ENCODE results near the gene SH3BP4.

The SH3BP4 gene

GRCh38 chr2:235066895-235067294 is 115.1 kb downstream of the SH3BP4 start:
- peak overlapping the region; percentile 27; the same call in 1 of the 2 replicates for H3K9ac ChIP-seq (ENCODE audit: low read depth, low read length)
- H3K27ac ChIP-seq (ENCODE audit: low read length) = no peak overlapping the region
- H3K9me3 ChIP-seq (ENCODE audit: insufficient read depth, low read depth, low read length) = no peaks in the 10 kb centered on the region
- peaks cover 22% of the 10 kb centered on the region; the same call in 1 of the 2 replicates for H3K4me1 ChIP-seq (ENCODE audit: insufficient read depth, low read length)
- no peak overlapping the region; the same call in 1 of the 2 replicates for H3K4me3 ChIP-seq (ENCODE audit: low read length)
- H3K36me3 ChIP-seq (ENCODE audit: insufficient read depth, low read depth, low read length) = no peaks in the 10 kb centered on the region
- no peaks in the 10 kb centered on the region for H3K27me3 ChIP-seq (ENCODE audit: insufficient read depth, low read length)

GRCh38 chr2:235068701-235069100 is 116.9 kb downstream of the SH3BP4 start:
- H3K9ac ChIP-seq (ENCODE audit: low read depth, low read length) = no peak overlapping the region
- no peak overlapping the region for H3K27ac ChIP-seq (ENCODE audit: low read length)
- peaks cover 22% of the 10 kb centered on the region; the same call in 1 of the 2 replicates for H3K4me1 ChIP-seq (ENCODE audit: insufficient read depth, low read length)

GRCh38 chr2:235070063-235070706 is 118.4 kb downstream of the SH3BP4 start:
- H3K9ac ChIP-seq (ENCODE audit: low read depth, low read length) = peak overlapping the region; percentile 19
- H3K27ac ChIP-seq (ENCODE audit: low read length) = peak overlapping the region; percentile 20
- no peaks in the 10 kb centered on the region for H3K9me3 ChIP-seq (ENCODE audit: insufficient read depth, low read depth, low read length)
- H3K4me3 ChIP-seq (ENCODE audit: low read length) = no peak overlapping the region
- H3K36me3 ChIP-seq (ENCODE audit: insufficient read depth, low read depth, low read length) = no peaks in the 10 kb centered on the region
- H3K27me3 ChIP-seq (ENCODE audit: insufficient read depth, low read length) = no peaks in the 10 kb centered on the region
- H3K4me1 ChIP-seq (ENCODE audit: insufficient read depth, low read length) = peaks cover 17% of the 10 kb centered on the region; the same call in 1 of the 2 replicates

More at GRCh38 chr2:235068701-235069100, 116.9 kb downstream of the SH3BP4 start:
- no peaks in the 10 kb centered on the region for H3K9me3 ChIP-seq (ENCODE audit: insufficient read depth, low read depth, low read length)
- no peak overlapping the region for H3K4me3 ChIP-seq (ENCODE audit: low read length)
- no peaks in the 10 kb centered on the region for H3K27me3 ChIP-seq (ENCODE audit: insufficient read depth, low read length)
- no peaks in the 10 kb centered on the region for H3K36me3 ChIP-seq (ENCODE audit: insufficient read depth, low read depth, low read length)

- Histone ChIP-seq H3K27me3 (ENCODE audit: insufficient read depth, low read length) (no peaks in the 10 kb centered on the region), H3K27ac (ENCODE audit: low read length) (no peak overlapping the region)
Observed at GRCh38 chr2:235073868-235074413, 122.1 kb downstream of the SH3BP4 start.

GRCh38 chr2:235077046-235077445 is 125.2 kb downstream of the SH3BP4 start:
- Histone ChIP-seq H3K36me3 (ENCODE audit: insufficient read depth, low read depth, low read length) (no peaks in the 10 kb centered on the region), H3K9me3 (ENCODE audit: insufficient read depth, low read depth, low read length) (no peaks in the 10 kb centered on the region), H3K4me1 (ENCODE audit: insufficient read depth, low read length) (0 out of 2 replicates have a peak, but pooled peaks cover 5% of the 10 kb centered on the region), H3K27ac (ENCODE audit: low read length) (no peak overlapping the region), H3K27me3 (ENCODE audit: insufficient read depth, low read length) (no peaks in the 10 kb centered on the region), H3K4me3 (ENCODE audit: low read length) (no peak overlapping the region), H3K9ac (ENCODE audit: low read depth, low read length) (no peak overlapping the region)

More at GRCh38 chr2:235073868-235074413, 122.1 kb downstream of the SH3BP4 start:
- Histone ChIP-seq H3K9me3 (ENCODE audit: insufficient read depth, low read depth, low read length) (no peaks in the 10 kb centered on the region), H3K4me3 (ENCODE audit: low read length) (no peak overlapping the region), H3K36me3 (ENCODE audit: insufficient read depth, low read depth, low read length) (no peaks in the 10 kb centered on the region), H3K9ac (ENCODE audit: low read depth, low read length) (no peak overlapping the region), H3K4me1 (ENCODE audit: insufficient read depth, low read length) (peaks cover 13% of the 10 kb centered on the region; the same call in 1 of the 2 replicates)

- Histone ChIP-seq H3K9me3 (ENCODE audit: insufficient read depth, low read depth, low read length) (no peaks in the 10 kb centered on the region), H3K4me3 (ENCODE audit: low read length) (no peak overlapping the region), H3K27me3 (ENCODE audit: insufficient read depth, low read length) (no peaks in the 10 kb centered on the region), H3K36me3 (ENCODE audit: insufficient read depth, low read depth, low read length) (no peaks in the 10 kb centered on the region), H3K9ac (ENCODE audit: low read depth, low read length) (no peak overlapping the region), H3K27ac (ENCODE audit: low read length) (no peak overlapping the region), H3K4me1 (ENCODE audit: insufficient read depth, low read length) (0 out of 2 replicates have a peak, but pooled peaks cover 5% of the 10 kb centered on the region)
Observed at GRCh38 chr2:235078182-235078581, 126.4 kb downstream of the SH3BP4 start.

- Histone ChIP-seq H3K9me3 (ENCODE audit: insufficient read depth, low read depth, low read length) (no peaks in the 10 kb centered on the region), H3K4me1 (ENCODE audit: insufficient read depth, low read length) (0 out of 2 replicates have a peak, but pooled peaks cover 5% of the 10 kb centered on the region), H3K9ac (ENCODE audit: low read depth, low read length) (no peak overlapping the region), H3K27me3 (ENCODE audit: insufficient read depth, low read length) (no peaks in the 10 kb centered on the region), H3K27ac (ENCODE audit: low read length) (no peak overlapping the region), H3K36me3 (ENCODE audit: insufficient read depth, low read depth, low read length) (no peaks in the 10 kb centered on the region), H3K4me3 (ENCODE audit: low read length) (no peak overlapping the region)
Observed at GRCh38 chr2:235078914-235079472, 127.2 kb downstream of the SH3BP4 start.

GRCh38 chr2:235080101-235080500 is 128.3 kb downstream of the SH3BP4 start:
- H3K27ac ChIP-seq (ENCODE audit: low read length) = no peak overlapping the region
- no peaks in the 10 kb centered on the region for H3K27me3 ChIP-seq (ENCODE audit: insufficient read depth, low read length)
- H3K9me3 ChIP-seq (ENCODE audit: insufficient read depth, low read depth, low read length) = no peaks in the 10 kb centered on the region
- H3K4me1 ChIP-seq (ENCODE audit: insufficient read depth, low read length) = 0 out of 2 replicates have a peak, but pooled peaks cover 5% of the 10 kb centered on the region
- H3K9ac ChIP-seq (ENCODE audit: low read depth, low read length) = no peak overlapping the region
- H3K36me3 ChIP-seq (ENCODE audit: insufficient read depth, low read depth, low read length) = no peaks in the 10 kb centered on the region
- no peak overlapping the region for H3K4me3 ChIP-seq (ENCODE audit: low read length)

- H3K27me3 ChIP-seq (ENCODE audit: insufficient read depth, low read length) = no peaks in the 10 kb centered on the region
- no peaks in the 10 kb centered on the region for H3K9me3 ChIP-seq (ENCODE audit: insufficient read depth, low read depth, low read length)
- 0 out of 2 replicates have a peak, but pooled peaks cover 5% of the 10 kb centered on the region for H3K4me1 ChIP-seq (ENCODE audit: insufficient read depth, low read length)
- no peak overlapping the region for H3K9ac ChIP-seq (ENCODE audit: low read depth, low read length)
- H3K4me3 ChIP-seq (ENCODE audit: low read length) = no peak overlapping the region
- H3K36me3 ChIP-seq (ENCODE audit: insufficient read depth, low read depth, low read length) = no peaks in the 10 kb centered on the region
- H3K27ac ChIP-seq (ENCODE audit: low read length) = no peak overlapping the region
Observed at GRCh38 chr2:235082578-235083338, 130.9 kb downstream of the SH3BP4 start.

- Histone ChIP-seq H3K36me3 (ENCODE audit: insufficient read depth, low read depth, low read length) (no peaks in the 10 kb centered on the region), H3K4me3 (ENCODE audit: low read length) (no peak overlapping the region), H3K9ac (ENCODE audit: low read depth, low read length) (no peak overlapping the region), H3K4me1 (ENCODE audit: insufficient read depth, low read length) (no peaks in the 10 kb centered on the region), H3K9me3 (ENCODE audit: insufficient read depth, low read depth, low read length) (no peaks in the 10 kb centered on the region), H3K27me3 (ENCODE audit: insufficient read depth, low read length) (no peaks in the 10 kb centered on the region), H3K27ac (ENCODE audit: low read length) (no peak overlapping the region)
Observed at GRCh38 chr2:235083822-235084221, 132.0 kb downstream of the SH3BP4 start.

GRCh38 chr2:235084424-235084823 is 132.6 kb downstream of the SH3BP4 start:
- Histone ChIP-seq H3K9me3 (ENCODE audit: insufficient read depth, low read depth, low read length) (no peaks in the 10 kb centered on the region), H3K27ac (ENCODE audit: low read length) (no peak overlapping the region), H3K4me1 (ENCODE audit: insufficient read depth, low read length) (no peaks in the 10 kb centered on the region)

More at GRCh38 chr2:235084424-235084823, 132.6 kb downstream of the SH3BP4 start:
- no peaks in the 10 kb centered on the region for H3K36me3 ChIP-seq (ENCODE audit: insufficient read depth, low read depth, low read length)
- no peaks in the 10 kb centered on the region for H3K27me3 ChIP-seq (ENCODE audit: insufficient read depth, low read length)
- H3K9ac ChIP-seq (ENCODE audit: low read depth, low read length) = no peak overlapping the region
- H3K4me3 ChIP-seq (ENCODE audit: low read length) = no peak overlapping the region

All from iPS-20b (cell line).